Kidney capillary endothelial cell (primary cell): Measurements from ENCODE around the gene AQP9.
"Not testable (repeated sequence)": the region's sequence is repeated elsewhere in the genome, so short reads cannot be mapped to it uniquely, and the experiment has no call there.

Experiments
- DNase-seq: peaks from one replicate; pipeline ENCODE4 v3.0.0-alpha.2; 2018; ENCODE audit warnings: low spot score

Gene AQP9

GRCh38 chr15:58138106-58138505 is at the start of gene AQP9:
Gene AQP9 (plus strand): TSS chr15:58138381. CDS start chr15:58138566, 185 bp downstream.
- DNase-seq, result no peak

- no peak for DNase-seq
These were observed 42.8 kb upstream of the AQP9 start for GRCh38 chr15:58095415-58095814.

GRCh38 chr15:58096529-58097084 is 41.6 kb upstream of the AQP9 start:
- DNase-seq, result no peak

GRCh38 chr15:58103482-58103881 is 34.7 kb upstream of the AQP9 start:
- no peak for DNase-seq

- DNase-seq, result no peak
These were observed 30.1 kb upstream of the AQP9 start for GRCh38 chr15:58108117-58108516.

GRCh38 chr15:58109419-58109818 is 28.8 kb upstream of the AQP9 start:
- DNase-seq, result no peak

GRCh38 chr15:58110999-58111717 is 27.0 kb upstream of the AQP9 start:
- DNase-seq, result no peak

GRCh38 chr15:58111718-58112104 is 26.5 kb upstream of the AQP9 start:
- DNase-seq, result no peak

GRCh38 chr15:58113358-58113757 is 24.8 kb upstream of the AQP9 start:
- DNase-seq, result not testable (repeated sequence)

- DNase-seq, result no peak
These were observed 23.8 kb upstream of the AQP9 start for GRCh38 chr15:58114388-58114787.

GRCh38 chr15:58114812-58115211 is 23.4 kb upstream of the AQP9 start:
- no peak for DNase-seq

GRCh38 chr15:58115692-58116091 is 22.5 kb upstream of the AQP9 start:
- no peak for DNase-seq

- no peak for DNase-seq
These were observed 20.6 kb upstream of the AQP9 start for GRCh38 chr15:58117619-58118018.

- DNase-seq, result no peak
These were observed 19.9 kb upstream of the AQP9 start for GRCh38 chr15:58118272-58118671.

GRCh38 chr15:58119016-58119415 is 19.2 kb upstream of the AQP9 start:
- DNase-seq, result no peak

GRCh38 chr15:58124585-58124984 is 13.6 kb upstream of the AQP9 start:
- no peak for DNase-seq

GRCh38 chr15:58125333-58125732 is 12.8 kb upstream of the AQP9 start:
- DNase-seq, result no peak

GRCh38 chr15:58134886-58135285 is 3.3 kb upstream of the AQP9 start:
- no peak for DNase-seq

- DNase-seq, result no peak
These were observed 2.5 kb upstream of the AQP9 start for GRCh38 chr15:58135511-58136174.

GRCh38 chr15:58136731-58137130 is 1.4 kb upstream of the AQP9 start:
- no peak for DNase-seq

GRCh38 chr15:58137686-58138085 is 495 bp upstream of the AQP9 start:
- DNase-seq, result no peak

GRCh38 chr15:58139276-58139988 is 1.3 kb downstream of the AQP9 start:
- DNase-seq, result no peak

- DNase-seq, result no peak
These were observed 1.9 kb downstream of the AQP9 start for GRCh38 chr15:58139989-58140522.
